Measurements from ENCODE around the gene BCL2L2.

BCL2L2 gene

DNA sequence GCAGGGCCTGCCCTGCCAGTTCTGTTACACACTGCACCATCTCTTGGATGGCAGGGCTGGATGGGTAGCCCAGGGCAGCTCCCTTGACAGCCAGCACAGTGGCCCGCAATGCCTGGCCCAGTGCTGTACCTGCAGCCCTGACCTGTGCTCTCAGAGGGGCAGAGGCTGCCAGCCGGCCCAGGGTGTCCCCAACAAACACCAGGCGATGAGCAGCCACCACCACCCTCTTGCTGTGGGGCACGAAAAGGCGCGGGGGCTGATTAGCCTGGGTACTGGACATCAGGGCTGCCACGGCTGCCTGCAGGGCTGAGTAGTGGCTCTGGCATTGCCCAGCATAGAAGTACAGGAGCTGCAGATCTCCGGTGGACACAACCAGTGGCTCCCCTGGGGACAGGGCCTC lies 50.6 kb downstream of the BCL2L2 start:
- DNase-seq = no peak

- DNase-seq = no peak
These were observed 51.4 kb downstream of the BCL2L2 start for GRCh38 chr14:23358042-23358441.

DNA sequence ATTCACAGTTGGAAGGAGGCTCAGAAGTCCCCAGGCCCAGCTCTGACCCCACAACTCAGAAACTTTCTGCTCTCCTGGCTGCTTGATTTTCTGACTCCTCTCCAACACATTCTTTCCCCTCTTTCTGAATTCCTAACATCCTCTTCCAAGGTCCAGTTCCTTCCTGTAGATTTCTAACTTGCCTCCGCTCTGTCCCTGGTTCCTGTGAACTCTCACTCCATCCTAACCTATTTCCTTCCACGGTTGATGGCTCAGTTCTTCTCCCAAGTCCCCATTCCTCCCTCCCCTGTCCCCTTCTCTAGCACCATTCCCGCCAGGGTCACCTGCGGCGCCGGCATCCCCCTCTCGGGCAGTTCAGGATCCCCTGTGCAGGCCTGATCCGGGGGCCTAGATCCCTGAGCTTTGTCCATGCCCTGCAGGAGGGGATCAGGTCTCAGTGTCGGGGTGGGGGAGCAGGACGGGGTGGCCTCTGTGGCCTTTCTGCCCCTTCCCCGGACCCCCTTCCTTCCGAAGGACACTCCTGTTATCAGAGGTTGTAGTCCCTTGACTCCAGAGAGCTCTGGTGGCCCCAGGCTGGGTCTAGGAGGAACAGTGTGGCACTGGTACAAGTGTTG lies 52.0 kb downstream of the BCL2L2 start:
- no peak for DNase-seq

GRCh38 chr14:23359167-23359626 lies 52.6 kb downstream of the BCL2L2 start:
- no peak for DNase-seq

DNA sequence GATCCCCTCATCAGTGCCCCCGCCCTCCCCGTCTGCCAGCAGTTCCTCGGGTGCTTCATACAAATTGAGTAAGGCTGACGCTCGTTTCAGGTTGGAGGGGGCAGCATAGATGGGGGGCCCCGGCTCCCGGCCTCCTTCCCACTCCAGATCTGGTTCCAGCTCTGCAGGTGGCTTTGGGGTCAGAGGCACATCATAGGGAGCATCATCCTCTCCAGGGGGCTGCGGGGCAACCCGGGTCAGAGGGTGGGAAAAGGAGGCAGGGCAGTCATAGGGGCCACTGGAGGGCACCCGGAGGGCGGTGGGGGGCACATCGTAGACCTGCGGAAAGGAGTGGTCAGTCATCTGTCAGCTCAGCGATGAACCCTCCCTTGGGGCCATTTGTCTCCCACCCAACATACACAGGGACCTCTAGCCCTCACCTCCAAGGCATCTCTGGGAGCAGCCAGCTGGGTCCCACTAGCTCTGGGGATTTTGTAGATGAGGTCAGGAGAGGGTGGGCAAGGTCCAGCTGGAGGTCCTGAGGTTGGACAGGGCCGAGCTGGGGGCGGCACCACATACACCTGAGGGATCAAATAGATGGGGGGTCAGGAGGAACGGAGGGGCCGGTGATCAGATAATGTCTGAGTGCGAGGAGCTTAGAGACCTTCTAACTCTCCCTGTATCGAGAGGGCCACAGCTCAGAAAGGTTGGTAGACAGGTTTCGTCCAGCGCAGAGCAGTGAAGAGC lies 53.3 kb downstream of the BCL2L2 start:
- no peak for DNase-seq

DNA sequence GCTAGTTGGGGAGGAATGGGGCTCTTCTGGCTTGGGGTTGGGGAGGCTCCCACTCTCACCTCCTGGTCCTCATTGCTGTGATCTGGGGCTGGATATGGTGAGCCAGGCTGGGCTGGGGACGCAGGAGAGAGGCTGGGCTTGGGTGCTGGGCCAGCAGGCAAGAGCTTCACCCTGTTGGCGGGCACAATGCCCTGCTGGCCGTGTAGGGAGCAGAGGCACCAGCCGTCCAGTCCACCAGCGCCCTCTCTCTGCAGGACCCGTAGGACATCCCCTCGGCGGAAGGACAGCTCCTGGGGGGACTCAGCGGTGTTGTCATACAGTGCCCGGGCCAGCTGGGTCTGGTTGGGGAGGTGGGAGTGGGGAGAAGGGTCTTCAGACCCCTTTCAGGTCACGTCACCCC lies 53.9 kb downstream of the BCL2L2 start:
- no peak for DNase-seq

DNA sequence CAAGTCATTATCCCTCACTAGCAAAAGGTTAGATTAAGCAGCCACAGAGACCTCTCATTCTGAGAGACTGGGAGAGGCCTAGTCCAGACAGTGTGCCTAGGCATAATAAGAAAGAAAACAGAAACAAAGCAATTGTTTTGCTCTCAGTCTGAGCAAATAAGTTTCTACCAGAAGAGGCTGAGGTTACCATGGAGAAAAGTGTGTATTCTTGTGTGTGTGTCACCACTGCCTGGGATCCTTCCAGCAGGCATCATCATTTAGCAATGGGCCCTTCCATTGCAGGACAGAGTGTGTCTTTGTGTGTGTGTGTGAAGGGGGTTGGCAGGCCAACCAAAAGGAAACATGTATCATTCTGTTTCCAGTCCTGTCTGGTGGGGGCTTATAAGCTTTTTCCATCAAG lies 54.7 kb downstream of the BCL2L2 start:
- no peak for DNase-seq

All from activated naive CD4-positive, alpha-beta T cell treated with anti-CD3 and anti-CD28 coated beads, Interleukin-2, amount 50 U/mL, for 16 hours (primary cell).